HepG2 (cell line): ENCODE data around the gene KLF11. TPM values are rescaled to one million over a fixed set of nuclear protein-coding genes. Genes with fewer than 3 reads are reported as not detected.

Experiments
- AGO2 ChIP-seq: fragments of 200-400 bp; formaldehyde crosslinking; optimal IDR thresholded peaks from 2 replicates; pipeline ENCODE3; 2017; ENCODE audit warnings: mild to moderate bottlenecking, low read depth, low read length, moderate library complexity
- ETV6 ChIP-seq: sonication (generic); formaldehyde crosslinking; conservative IDR thresholded peaks from 2 replicates; pipeline ENCODE4 v1.4.0; 2020; ENCODE audit warnings: missing genetic modification reagents
- GPN1 ChIP-seq: sonication (generic); formaldehyde crosslinking; IDR thresholded peaks from 2 replicates; pipeline ENCODE4 v1.5.1; 2020; ENCODE audit warnings: missing genetic modification reagents, borderline replicate concordance
- KDM2A ChIP-seq: sonication (generic); formaldehyde crosslinking; IDR thresholded peaks from 2 replicates; pipeline ENCODE4 v1.4.0; 2020; ENCODE audit warnings: low read depth, missing genetic modification reagents, borderline replicate concordance
- TCF7L2 ChIP-seq: IDR thresholded peaks from 2 replicates; pipeline ENCODE4 v1.6.1; 2011; ENCODE audit warnings: mild to moderate bottlenecking, low read depth, low read length, moderate library complexity
- TGIF2 ChIP-seq: IDR thresholded peaks from 2 replicates; pipeline ENCODE4 v1.6.1; 2016; ENCODE audit warnings: control low read depth, missing compliant biosample characterization
- YEATS2 ChIP-seq: sonication (generic); formaldehyde crosslinking; IDR thresholded peaks from 2 replicates; pipeline ENCODE4 v1.4.0; 2020; ENCODE audit warnings: missing genetic modification reagents, borderline replicate concordance
- ZNF33A ChIP-seq: sonication (generic); formaldehyde crosslinking; IDR thresholded peaks from 2 replicates; pipeline ENCODE4 v1.5.1; 2020; ENCODE audit warnings: missing genetic modification reagents, mild to moderate bottlenecking, moderate library complexity, borderline replicate concordance
- ZNF598 ChIP-seq: sonication (generic); formaldehyde crosslinking; IDR thresholded peaks from 2 replicates; pipeline ENCODE4 v1.5.1; 2020; ENCODE audit warnings: mild to moderate bottlenecking, missing genetic modification reagents, borderline replicate concordance
- ZNF761 ChIP-seq: sonication (generic); formaldehyde crosslinking; conservative IDR thresholded peaks from 2 replicates; pipeline ENCODE4 v1.4.0; 2020; ENCODE audit warnings: mild to moderate bottlenecking, missing genetic modification reagents
- polyA plus RNA-seq, 8 experiments: library from polyadenylated mRNA; depleted of rRNA in 3 of 8; stranded (reverse) in 7 of 8; unstranded in 1 of 8; fragments of >200 nt; fragmentation: Illumina TruSeq in 4 of 8; extraction: Trizol in 4 of 8; gene quantifications; 2 replicates each; pipeline versions ENCODE4 v1.2.1 to v1.2.3, GENCODE V29; 2011 to 2016; ENCODE audit warnings: low read depth in 4 of 8, missing spikeins in 1 of 8, mixed read lengths in 1 of 8; ENCODE audit not compliant: insufficient read depth in 1 of 8
- total RNA-seq, 5 experiments: library from RNA; depleted of rRNA; stranded (reverse); fragments of >200 nt; fragmentation: Illumina TruSeq; extraction: Trizol; gene quantifications; 2 replicates each; pipeline ENCODE4 v1.2.3, GENCODE V29; 2016; ENCODE audit warnings: low read depth in 1 of 5
- TF ChIP-seq, protein P1 (sequence below): sonication (generic); formaldehyde crosslinking; IDR thresholded peaks from 2 replicates; pipeline ENCODE4 v1.5.0; 2020; ENCODE audit warnings: mild to moderate bottlenecking, missing genetic modification reagents, borderline replicate concordance
- TF ChIP-seq, protein P2 (sequence below): sonication (generic); formaldehyde crosslinking; IDR thresholded peaks from 2 replicates; pipeline ENCODE4 v1.5.0; 2020; ENCODE audit warnings: missing genetic modification reagents, mild to moderate bottlenecking, borderline replicate concordance
- TF ChIP-seq, protein P3 (sequence below): sonication (generic); formaldehyde crosslinking; IDR thresholded peaks from 2 replicates; pipeline ENCODE4 v1.8.0; 2023; ENCODE audit warnings: mild to moderate bottlenecking, missing genetic modification reagents
- TF ChIP-seq, protein P4 (sequence below): sonication (generic); formaldehyde crosslinking; IDR thresholded peaks from 2 replicates; pipeline ENCODE4 v1.4.0; 2020; ENCODE audit warnings: missing genetic modification reagents
- TF ChIP-seq, protein P5 (sequence below): sonication (generic); formaldehyde crosslinking; IDR thresholded peaks from 2 replicates; pipeline ENCODE4 v1.5.1; 2020; ENCODE audit warnings: mild to moderate bottlenecking, missing genetic modification reagents, moderate library complexity

Gene KLF11
- total and polyA plus RNA-seq, 2 of the 13 experiments (the other 11 are each of a cell fraction or from before 2014, with no cell fraction given): 2.5 to 11.8 TPM

DNA sequence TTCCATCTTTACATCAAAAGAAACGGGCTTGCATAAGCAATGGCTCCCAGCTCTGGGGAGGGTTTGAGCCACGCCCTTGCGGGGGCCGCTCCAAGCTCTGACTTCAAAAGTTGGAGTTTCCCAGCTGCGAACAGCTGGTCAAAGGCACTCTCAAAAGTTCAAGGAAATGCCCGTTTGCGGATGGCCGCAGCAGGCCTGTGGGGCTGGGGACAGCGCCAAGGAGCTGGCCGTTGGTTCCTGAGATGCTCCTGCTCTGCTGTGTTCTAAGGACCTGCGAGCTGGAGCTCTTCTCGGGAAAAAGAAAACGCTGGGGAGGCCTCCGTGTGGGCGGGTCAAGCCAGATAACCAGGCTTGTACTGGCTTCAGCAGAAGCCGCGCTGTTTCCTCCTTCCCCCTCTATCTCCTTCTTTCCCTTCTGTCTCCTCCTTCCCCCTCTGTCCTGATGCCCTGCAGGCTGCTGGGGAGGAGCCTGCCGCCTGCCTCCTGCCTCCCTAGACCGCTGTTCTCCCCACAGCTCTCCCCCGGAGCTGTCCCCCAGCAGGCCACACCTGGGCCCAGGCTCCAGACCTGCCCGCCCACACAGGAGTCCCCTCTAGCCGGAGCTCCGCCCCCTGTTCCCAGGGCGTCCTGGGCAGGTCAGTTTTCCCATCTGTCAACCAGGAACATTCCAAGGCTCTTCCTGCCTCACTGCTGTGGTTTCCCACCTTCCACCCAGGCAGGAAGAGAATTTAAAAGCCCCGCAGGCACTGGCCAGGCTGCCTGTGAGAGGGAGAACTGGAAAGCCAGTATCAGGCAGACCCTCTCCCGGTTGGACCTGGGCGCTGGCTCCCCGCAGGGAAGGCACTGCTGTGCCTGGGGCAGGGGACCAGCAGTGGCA, 14.1 kb downstream of the KLF11 start (continued):
- TF ChIP-seq ETV6 (CRISPR knock-in tag): 0 out of 2 replicates have a peak, but pooled peaks have one; percentile 17
- TF ChIP-seq, protein P1, sequence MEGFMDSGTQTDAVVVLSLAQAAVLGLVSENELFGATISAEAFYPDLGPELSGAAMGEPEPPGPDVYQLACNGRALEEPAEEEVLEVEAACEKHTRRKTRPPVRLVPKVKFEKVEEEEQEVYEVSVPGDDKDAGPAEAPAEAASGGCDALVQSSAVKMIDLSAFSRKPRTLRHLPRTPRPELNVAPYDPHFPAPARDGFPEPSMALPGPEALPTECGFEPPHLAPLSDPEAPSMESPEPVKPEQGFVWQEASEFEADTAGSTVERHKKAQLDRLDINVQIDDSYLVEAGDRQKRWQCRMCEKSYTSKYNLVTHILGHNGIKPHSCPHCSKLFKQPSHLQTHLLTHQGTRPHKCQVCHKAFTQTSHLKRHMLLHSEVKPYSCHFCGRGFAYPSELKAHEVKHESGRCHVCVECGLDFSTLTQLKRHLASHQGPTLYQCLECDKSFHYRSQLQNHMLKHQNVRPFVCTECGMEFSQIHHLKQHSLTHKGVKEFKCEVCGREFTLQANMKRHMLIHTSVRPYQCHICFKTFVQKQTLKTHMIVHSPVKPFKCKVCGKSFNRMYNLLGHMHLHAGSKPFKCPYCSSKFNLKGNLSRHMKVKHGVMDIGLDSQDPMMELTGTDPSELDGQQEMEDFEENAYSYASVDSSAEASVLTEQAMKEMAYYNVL (CRISPR knock-in tag): 0 out of 2 replicates have a peak, but pooled peaks have one; percentile 36
- no peak for TF ChIP-seq TCF7L2
- no peak; the same call in 1 of the 2 replicates for TF ChIP-seq ZNF598 (CRISPR knock-in tag)
- TF ChIP-seq, protein P2, sequence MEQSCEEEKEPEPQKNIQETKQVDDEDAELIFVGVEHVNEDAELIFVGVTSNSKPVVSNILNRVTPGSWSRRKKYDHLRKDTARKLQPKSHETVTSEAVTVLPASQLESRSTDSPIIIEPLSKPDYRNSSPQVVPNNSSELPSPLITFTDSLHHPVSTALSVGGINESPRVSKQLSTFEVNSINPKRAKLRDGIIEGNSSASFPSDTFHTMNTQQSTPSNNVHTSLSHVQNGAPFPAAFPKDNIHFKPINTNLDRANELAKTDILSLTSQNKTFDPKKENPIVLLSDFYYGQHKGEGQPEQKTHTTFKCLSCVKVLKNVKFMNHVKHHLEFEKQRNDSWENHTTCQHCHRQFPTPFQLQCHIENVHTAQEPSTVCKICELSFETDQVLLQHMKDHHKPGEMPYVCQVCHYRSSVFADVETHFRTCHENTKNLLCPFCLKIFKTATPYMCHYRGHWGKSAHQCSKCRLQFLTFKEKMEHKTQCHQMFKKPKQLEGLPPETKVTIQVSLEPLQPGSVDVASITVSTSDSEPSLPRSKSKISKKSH (CRISPR knock-in tag): peak; percentile 74
- TF ChIP-seq ZNF33A (CRISPR knock-in tag): no peak
- no peak for TF ChIP-seq GPN1 (CRISPR knock-in tag)
- no peak for TF ChIP-seq ZNF761 (CRISPR knock-in tag)
- no peak for TF ChIP-seq TGIF2 (CRISPR knock-in tag)
- TF ChIP-seq YEATS2: no peak
- TF ChIP-seq AGO2: no peak
- peak; percentile 17; the same call in 1 of the 2 replicates for TF ChIP-seq KDM2A (CRISPR knock-in tag)
- TF ChIP-seq, protein P3, sequence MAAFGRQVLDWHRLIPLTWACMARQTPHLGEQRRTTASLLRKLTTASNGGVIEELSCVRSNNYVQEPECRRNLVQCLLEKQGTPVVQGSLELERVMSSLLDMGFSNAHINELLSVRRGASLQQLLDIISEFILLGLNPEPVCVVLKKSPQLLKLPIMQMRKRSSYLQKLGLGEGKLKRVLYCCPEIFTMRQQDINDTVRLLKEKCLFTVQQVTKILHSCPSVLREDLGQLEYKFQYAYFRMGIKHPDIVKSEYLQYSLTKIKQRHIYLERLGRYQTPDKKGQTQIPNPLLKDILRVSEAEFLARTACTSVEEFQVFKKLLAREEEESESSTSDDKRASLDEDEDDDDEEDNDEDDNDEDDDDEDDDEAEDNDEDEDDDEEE (CRISPR knock-in tag): no peak
- TF ChIP-seq, protein P4, sequence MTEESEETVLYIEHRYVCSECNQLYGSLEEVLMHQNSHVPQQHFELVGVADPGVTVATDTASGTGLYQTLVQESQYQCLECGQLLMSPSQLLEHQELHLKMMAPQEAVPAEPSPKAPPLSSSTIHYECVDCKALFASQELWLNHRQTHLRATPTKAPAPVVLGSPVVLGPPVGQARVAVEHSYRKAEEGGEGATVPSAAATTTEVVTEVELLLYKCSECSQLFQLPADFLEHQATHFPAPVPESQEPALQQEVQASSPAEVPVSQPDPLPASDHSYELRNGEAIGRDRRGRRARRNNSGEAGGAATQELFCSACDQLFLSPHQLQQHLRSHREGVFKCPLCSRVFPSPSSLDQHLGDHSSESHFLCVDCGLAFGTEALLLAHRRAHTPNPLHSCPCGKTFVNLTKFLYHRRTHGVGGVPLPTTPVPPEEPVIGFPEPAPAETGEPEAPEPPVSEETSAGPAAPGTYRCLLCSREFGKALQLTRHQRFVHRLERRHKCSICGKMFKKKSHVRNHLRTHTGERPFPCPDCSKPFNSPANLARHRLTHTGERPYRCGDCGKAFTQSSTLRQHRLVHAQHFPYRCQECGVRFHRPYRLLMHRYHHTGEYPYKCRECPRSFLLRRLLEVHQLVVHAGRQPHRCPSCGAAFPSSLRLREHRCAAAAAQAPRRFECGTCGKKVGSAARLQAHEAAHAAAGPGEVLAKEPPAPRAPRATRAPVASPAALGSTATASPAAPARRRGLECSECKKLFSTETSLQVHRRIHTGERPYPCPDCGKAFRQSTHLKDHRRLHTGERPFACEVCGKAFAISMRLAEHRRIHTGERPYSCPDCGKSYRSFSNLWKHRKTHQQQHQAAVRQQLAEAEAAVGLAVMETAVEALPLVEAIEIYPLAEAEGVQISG (CRISPR knock-in tag): 0 out of 2 replicates have a peak, but pooled peaks have one; percentile 16
- TF ChIP-seq, protein P5, sequence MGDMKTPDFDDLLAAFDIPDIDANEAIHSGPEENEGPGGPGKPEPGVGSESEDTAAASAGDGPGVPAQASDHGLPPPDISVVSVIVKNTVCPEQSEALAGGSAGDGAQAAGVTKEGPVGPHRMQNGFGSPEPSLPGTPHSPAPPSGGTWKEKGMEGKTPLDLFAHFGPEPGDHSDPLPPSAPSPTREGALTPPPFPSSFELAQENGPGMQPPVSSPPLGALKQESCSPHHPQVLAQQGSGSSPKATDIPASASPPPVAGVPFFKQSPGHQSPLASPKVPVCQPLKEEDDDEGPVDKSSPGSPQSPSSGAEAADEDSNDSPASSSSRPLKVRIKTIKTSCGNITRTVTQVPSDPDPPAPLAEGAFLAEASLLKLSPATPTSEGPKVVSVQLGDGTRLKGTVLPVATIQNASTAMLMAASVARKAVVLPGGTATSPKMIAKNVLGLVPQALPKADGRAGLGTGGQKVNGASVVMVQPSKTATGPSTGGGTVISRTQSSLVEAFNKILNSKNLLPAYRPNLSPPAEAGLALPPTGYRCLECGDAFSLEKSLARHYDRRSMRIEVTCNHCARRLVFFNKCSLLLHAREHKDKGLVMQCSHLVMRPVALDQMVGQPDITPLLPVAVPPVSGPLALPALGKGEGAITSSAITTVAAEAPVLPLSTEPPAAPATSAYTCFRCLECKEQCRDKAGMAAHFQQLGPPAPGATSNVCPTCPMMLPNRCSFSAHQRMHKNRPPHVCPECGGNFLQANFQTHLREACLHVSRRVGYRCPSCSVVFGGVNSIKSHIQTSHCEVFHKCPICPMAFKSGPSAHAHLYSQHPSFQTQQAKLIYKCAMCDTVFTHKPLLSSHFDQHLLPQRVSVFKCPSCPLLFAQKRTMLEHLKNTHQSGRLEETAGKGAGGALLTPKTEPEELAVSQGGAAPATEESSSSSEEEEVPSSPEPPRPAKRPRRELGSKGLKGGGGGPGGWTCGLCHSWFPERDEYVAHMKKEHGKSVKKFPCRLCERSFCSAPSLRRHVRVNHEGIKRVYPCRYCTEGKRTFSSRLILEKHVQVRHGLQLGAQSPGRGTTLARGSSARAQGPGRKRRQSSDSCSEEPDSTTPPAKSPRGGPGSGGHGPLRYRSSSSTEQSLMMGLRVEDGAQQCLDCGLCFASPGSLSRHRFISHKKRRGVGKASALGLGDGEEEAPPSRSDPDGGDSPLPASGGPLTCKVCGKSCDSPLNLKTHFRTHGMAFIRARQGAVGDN (CRISPR knock-in tag): peak; percentile 67
